Activated CD4-positive, alpha-beta memory T cell treated with anti-CD3 and anti-CD28 coated beads, Interleukin-2, amount 10 ng/mL, durations not matched to agents 7 days and 5 days (primary cell): ENCODE measurements around the gene CRY1. TPM values are rescaled to one million over a fixed set of nuclear protein-coding genes. Genes with fewer than 3 reads are reported as not detected.

ENCODE experiments used
- CTCF ChIA-PET: fragments of 350-600 bp; sonication (Branson Sonifier 250); formaldehyde crosslinking; loops from one replicate; lab custom pipeline; 2021; ENCODE audit warnings: antibody characterized with exemption, inconsistent platforms; lab: Charles Lee
- POLR2A ChIA-PET: fragments of 350-600 bp; sonication (Branson Sonifier 250); formaldehyde crosslinking; loops from one replicate; lab custom pipeline; 2021; ENCODE audit warnings: antibody characterized with exemption; lab: Charles Lee
- DNase-seq: peaks from one replicate; pipeline ENCODE4 v3.0.0-alpha.2; 2020
- H3K27ac Mint-ChIP-seq: one replicate; pipeline ENCODE4 v1.8.0; 2021; ENCODE audit warnings: mild to moderate bottlenecking, mixed read lengths
- H3K27me3 Mint-ChIP-seq: one replicate; pipeline ENCODE4 v1.8.0; 2021; ENCODE audit warnings: mixed read lengths
- H3K36me3 Mint-ChIP-seq: one replicate; pipeline ENCODE4 v1.8.0; 2021; ENCODE audit warnings: low read depth, mixed read lengths
- H3K4me1 Mint-ChIP-seq: one replicate; pipeline ENCODE4 v1.8.0; 2021; ENCODE audit warnings: mixed read lengths
- H3K4me3 Mint-ChIP-seq: one replicate; pipeline ENCODE4 v1.8.0; 2021; ENCODE audit warnings: mild to moderate bottlenecking, mixed read lengths
- H3K9me3 Mint-ChIP-seq: one replicate; pipeline ENCODE4 v1.8.0; 2021; ENCODE audit warnings: mixed read lengths
- total RNA-seq, 2 experiments: library from RNA; stranded (reverse); gene quantifications; one replicate each; pipeline ENCODE4 v1.2.3, GENCODE V29; 2021

CRY1 gene
- total RNA-seq, 2 experiments from 2014 or later: 16.4 to 16.6 TPM

DNA sequence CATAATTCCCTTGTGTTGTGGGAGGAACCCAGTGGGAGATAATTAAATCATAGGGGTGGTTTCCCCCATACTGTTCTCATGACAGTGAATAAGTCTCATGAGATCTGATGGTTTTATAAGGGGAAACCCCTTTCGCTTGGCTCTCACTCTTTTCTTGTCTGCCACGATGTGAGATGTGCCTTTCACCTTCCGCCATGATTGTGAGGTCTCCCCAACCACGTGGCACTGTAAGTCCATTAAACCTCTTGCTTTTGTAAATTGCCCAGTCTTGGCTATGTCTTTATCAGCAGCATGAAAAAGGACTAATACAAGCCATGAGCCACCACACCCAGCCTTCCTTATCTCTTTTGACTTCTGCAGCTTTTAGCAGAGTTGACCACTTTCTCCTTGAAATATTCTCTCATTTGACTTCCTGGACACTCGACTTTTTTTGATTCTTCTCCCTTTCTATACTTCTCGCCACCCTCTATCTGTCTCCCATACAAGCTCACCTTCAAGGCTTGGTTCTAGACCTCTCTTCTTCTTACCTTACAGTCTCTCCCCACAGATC lies 108.7 kb downstream of the CRY1 start:
- DNase-seq: no peak
- Mint-ChIP-seq H3K36me3 (peaks cover 21% of the 10 kb centered on the region), H3K4me1 (peaks cover 33% of the 10 kb centered on the region), H3K27ac (no peak overlapping the region), H3K27me3 (no peaks in the 10 kb centered on the region), H3K9me3 (no peaks in the 10 kb centered on the region), H3K4me3 (no peak overlapping the region)
- ChIA-PET POLR2A (interaction anchor here (1.1 kb wide), 2 partner anchors 29 to 627 kb away, joined by 3 read pairs; partner anchors contain the start of gene TMEM263), CTCF (no interaction called here)

DNA sequence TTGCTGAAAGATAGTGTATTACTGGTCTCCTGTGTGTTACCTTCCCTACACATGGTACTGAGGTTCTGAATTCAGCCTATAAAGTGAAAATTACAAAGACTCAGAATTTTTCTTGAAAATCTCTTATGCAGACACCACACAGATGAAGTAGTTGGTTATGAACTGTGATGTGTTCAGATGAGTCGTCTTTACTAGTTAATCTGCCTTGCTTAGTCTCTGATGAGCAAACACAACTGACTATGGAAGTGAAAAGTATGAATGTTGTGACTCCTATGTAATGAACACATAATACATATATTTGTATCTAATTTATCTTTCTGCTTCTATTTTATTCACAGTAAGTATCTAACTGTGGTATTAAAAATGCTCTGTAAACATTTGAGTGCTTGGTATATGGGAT lies 111.1 kb downstream of the CRY1 start:
- H3K27ac Mint-ChIP-seq: no peak overlapping the region
- ChIA-PET POLR2A (no interaction called here), CTCF (no interaction called here)
- no peaks in the 10 kb centered on the region for H3K9me3 Mint-ChIP-seq
- no peak for DNase-seq
- H3K36me3 Mint-ChIP-seq: peaks cover 32% of the 10 kb centered on the region
- H3K4me3 Mint-ChIP-seq: no peak overlapping the region
- no peaks in the 10 kb centered on the region for H3K27me3 Mint-ChIP-seq
- peaks cover 28% of the 10 kb centered on the region for H3K4me1 Mint-ChIP-seq

DNA sequence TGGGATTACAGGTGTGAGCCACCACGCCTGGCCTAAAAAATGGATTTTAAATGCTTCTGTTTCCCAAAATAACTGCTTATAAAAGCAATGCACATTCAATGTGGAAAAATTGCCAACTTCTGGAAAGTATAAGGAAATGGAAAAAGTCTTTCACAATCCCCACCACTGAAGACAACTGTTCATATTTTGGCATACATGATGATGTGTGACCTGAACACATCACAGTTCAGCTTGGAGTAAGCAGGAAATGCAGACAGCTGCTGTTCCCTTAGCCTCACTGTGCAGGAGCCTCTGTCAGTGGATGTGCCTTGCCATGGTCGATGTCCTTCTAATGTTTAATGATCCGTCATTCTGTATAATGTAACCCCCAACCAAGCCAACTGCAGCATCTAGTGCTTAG lies 111.6 kb downstream of the CRY1 start:
- Mint-ChIP-seq H3K9me3 (no peaks in the 10 kb centered on the region), H3K27ac (no peak overlapping the region), H3K36me3 (peaks cover 32% of the 10 kb centered on the region), H3K27me3 (no peaks in the 10 kb centered on the region), H3K4me1 (peaks cover 25% of the 10 kb centered on the region), H3K4me3 (no peak overlapping the region)
- CTCF ChIA-PET: no interaction called here
- POLR2A ChIA-PET: no interaction called here
- DNase-seq: no peak

DNA sequence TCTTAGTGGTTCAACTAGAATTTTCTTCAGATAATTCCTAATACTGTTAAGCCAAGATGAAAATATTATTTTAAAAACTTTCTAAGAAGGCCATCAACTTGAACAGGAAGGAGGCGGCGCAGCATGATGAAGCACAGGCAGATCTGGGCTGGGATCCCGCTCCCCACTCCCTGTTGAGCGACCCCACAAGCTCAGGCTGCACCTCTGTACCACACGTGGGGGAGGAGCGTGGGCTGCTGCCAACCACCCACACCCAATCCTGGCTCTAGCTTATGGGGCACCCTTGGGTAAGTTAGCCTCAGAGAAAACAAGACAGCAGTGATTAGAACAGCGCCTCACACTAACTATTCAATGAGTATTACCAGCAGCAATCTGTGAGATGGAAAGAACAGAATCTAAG lies 112.4 kb downstream of the CRY1 start:
- DNase-seq: no peak
- no peaks in the 10 kb centered on the region for H3K9me3 Mint-ChIP-seq
- CTCF ChIA-PET: interaction anchor here (0.8 kb wide), 1 partner anchor 26 kb away, joined by 3 read pairs; no protein-coding TSS in a partner anchor
- H3K4me3 Mint-ChIP-seq: no peak overlapping the region
- H3K36me3 Mint-ChIP-seq: peaks cover 32% of the 10 kb centered on the region
- no peaks in the 10 kb centered on the region for H3K27me3 Mint-ChIP-seq
- POLR2A ChIA-PET: no interaction called here
- no peak overlapping the region for H3K27ac Mint-ChIP-seq
- peaks cover 18% of the 10 kb centered on the region for H3K4me1 Mint-ChIP-seq

DNA sequence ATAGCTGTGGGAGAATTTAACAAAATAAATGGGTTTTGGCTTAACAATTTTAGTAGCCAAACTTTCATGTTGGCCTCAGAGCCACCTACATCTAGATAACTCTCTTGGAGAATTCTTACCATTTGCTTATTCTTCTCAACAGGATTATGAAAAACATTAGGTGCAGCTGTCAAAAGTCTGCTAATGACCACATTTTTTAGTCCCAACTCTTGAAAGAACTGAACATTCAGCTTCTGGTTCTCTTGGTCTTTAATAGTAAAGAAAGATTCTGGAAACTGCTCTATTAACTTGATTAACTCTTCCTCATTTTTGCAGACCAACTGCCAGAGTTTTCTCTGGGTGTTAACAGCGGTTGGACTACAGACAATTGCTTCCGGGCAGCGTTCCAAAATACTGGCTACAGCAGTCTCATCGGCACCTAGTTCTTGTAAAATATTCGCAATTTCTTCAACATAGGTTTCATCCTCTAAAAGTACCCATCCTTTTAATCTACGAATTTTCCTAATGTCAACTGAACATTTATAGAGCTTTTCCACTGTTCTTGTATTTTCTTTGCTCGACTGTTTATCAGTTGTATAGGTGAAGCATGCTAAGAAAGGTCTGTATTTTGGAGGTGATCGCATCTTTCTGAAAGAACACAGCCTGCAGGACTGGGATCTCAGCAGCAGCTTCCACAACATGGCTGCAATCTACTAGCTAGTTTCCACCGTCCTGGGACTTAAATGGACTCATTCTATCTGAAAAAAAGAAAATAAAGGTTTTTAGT lies 115.1 kb downstream of the CRY1 start:
- CTCF ChIA-PET: no interaction called here

DNA sequence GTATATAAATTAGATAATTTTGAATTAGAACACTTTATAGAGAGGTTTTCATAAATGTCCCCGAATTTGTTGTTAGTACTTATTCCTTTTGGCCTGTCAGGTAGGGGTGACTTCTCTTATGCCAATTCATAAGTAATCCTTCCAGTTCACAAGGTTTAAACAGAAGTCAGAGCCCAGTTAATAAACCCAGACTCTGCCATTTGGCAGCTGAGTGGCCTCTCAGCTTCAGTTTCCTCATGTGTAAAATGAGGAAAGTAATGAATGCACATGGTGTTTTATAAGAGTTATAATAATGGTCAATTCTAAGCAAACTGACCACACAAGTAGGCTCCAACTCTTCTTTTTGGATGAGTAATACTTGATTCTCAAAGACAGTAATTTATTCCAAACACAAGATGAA lies 116.7 kb downstream of the CRY1 start:
- peaks cover 26% of the 10 kb centered on the region for H3K36me3 Mint-ChIP-seq
- no peaks in the 10 kb centered on the region for H3K4me1 Mint-ChIP-seq
- no peaks in the 10 kb centered on the region for H3K27me3 Mint-ChIP-seq
- no peaks in the 10 kb centered on the region for H3K9me3 Mint-ChIP-seq
- no peak overlapping the region for H3K4me3 Mint-ChIP-seq
- ChIA-PET POLR2A (no interaction called here), CTCF (no interaction called here)
- DNase-seq: no peak
- no peak overlapping the region for H3K27ac Mint-ChIP-seq

More for the DNA sequence above, 115.1 kb downstream of the CRY1 start:
- no peak for DNase-seq
- H3K27ac Mint-ChIP-seq: no peak overlapping the region
- no peaks in the 10 kb centered on the region for H3K27me3 Mint-ChIP-seq
- no peaks in the 10 kb centered on the region for H3K9me3 Mint-ChIP-seq
- POLR2A ChIA-PET: interaction anchor here (0.8 to 1.1 kb wide), 2 partner anchors 23 to 675 kb away, joined by 3 read pairs; partner anchors contain the start of gene TMEM263
- peaks cover 24% of the 10 kb centered on the region for H3K36me3 Mint-ChIP-seq
- H3K4me3 Mint-ChIP-seq: no peak overlapping the region
- H3K4me1 Mint-ChIP-seq: no peaks in the 10 kb centered on the region

DNA sequence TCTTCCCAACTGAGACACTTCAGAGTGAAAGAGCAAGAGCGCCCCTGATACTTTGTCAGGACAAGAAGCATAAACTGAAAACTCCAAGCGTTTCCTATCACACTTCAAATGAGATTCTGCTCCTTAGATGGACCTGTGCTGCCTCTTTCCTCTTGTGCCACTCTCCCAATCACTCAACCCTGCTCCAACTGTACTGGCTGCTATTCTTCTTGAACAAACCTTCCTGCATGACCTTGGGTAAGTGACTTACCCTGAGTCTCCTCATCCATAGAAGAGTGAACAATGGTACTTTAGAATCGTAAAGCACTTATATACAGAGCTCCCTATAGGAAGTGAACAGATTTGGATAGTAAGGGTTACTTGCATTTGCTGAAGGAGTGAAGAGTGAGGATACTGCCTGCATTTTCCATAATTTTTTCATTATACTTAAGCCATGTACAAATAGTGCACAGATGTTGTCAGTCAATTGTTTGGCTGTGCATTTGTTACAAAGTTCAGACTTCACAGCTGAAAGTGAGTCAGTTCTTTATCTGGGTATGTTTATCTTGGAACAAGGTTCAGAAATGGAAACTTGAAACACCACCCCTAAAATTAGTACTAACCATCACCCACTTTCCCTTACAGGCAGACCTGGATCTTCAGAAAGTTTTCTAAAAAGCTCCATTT lies 117.2 kb downstream of the CRY1 start:
- ChIA-PET CTCF (no interaction called here), POLR2A (no interaction called here)
- no peaks in the 10 kb centered on the region for H3K4me1 Mint-ChIP-seq
- H3K27me3 Mint-ChIP-seq: no peaks in the 10 kb centered on the region
- no peak overlapping the region for H3K4me3 Mint-ChIP-seq
- H3K27ac Mint-ChIP-seq: no peak overlapping the region
- H3K9me3 Mint-ChIP-seq: no peaks in the 10 kb centered on the region
- no peak for DNase-seq
- H3K36me3 Mint-ChIP-seq: peaks cover 28% of the 10 kb centered on the region

DNA sequence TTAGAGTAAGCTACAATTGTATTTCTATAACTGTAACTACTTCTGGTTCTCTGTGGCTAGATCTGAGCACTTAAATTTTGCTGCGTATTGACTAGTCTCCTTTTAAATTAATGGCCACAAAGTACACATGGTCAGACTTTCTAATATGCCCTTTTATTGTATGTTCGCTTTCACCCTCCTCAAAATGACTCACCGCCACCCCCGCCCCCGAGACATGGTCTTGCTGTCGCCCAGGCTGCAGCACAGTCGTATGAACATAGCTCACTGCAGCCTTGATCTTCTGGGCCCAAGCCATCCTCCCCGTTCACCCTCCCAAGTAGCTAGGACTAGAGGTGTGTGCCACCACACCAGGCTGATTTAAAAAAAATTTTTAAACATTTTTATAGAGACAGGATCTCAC lies 118.3 kb downstream of the CRY1 start:
- ChIA-PET CTCF (no interaction called here), POLR2A (no interaction called here)
- no peaks in the 10 kb centered on the region for H3K27me3 Mint-ChIP-seq
- H3K9me3 Mint-ChIP-seq: no peaks in the 10 kb centered on the region
- H3K4me1 Mint-ChIP-seq: no peaks in the 10 kb centered on the region
- no peak overlapping the region for H3K4me3 Mint-ChIP-seq
- DNase-seq: no peak
- H3K27ac Mint-ChIP-seq: no peak overlapping the region
- peaks cover 34% of the 10 kb centered on the region for H3K36me3 Mint-ChIP-seq

DNA sequence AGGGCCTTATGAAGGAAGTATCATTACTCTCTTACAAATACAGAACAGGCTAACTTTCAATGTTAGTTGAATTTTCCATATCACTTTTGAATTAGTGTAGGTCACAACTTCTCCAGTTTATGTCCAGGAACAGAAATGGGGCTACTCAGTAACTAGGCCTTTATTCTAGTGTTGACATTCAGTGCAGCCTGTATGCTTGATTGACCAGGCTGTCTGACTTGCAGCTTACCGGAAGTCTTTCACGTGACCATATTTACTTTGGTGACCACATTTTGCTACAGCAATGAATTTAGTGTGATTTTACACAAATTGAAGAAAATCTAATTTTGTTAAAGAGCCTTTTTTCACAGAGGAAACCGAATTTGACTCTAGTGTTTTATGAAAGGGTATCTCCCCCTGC lies 118.8 kb downstream of the CRY1 start:
- no peak overlapping the region for H3K4me3 Mint-ChIP-seq
- POLR2A ChIA-PET: interaction anchor here (1.2 kb wide), 1 partner anchor 119 kb away, joined by 3 read pairs; the partner anchor contains the start of gene CRY1
- no peaks in the 10 kb centered on the region for H3K9me3 Mint-ChIP-seq
- no peaks in the 10 kb centered on the region for H3K27me3 Mint-ChIP-seq
- CTCF ChIA-PET: no interaction called here
- no peak for DNase-seq
- no peak overlapping the region for H3K27ac Mint-ChIP-seq
- peaks cover 34% of the 10 kb centered on the region for H3K36me3 Mint-ChIP-seq
- H3K4me1 Mint-ChIP-seq: no peaks in the 10 kb centered on the region

DNA sequence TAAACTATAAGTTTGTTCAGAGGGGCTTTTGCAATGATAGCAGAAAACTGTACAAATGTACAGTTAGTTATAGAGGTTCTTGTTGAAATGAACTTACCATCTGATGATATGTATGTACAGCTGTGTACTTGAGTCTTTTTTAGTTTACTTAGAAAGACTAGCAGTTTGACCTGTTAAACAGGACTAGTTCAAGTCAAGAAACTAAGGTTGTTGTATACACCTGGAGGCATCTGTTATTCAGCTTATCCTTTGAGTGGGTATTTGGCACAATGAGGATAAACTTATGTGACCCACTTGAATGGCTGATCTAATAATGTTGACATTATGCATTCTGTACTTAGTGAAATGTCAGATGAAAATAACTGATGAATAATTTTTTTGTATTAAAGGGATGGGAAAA lies 119.8 kb downstream of the CRY1 start:
- H3K27me3 Mint-ChIP-seq: no peaks in the 10 kb centered on the region
- H3K4me3 Mint-ChIP-seq: no peak overlapping the region
- H3K36me3 Mint-ChIP-seq: peaks cover 31% of the 10 kb centered on the region
- no peak overlapping the region for H3K27ac Mint-ChIP-seq
- POLR2A ChIA-PET: interaction anchor here (1.2 kb wide), 1 partner anchor 120 kb away, joined by 3 read pairs; the partner anchor contains the start of gene CRY1
- no peaks in the 10 kb centered on the region for H3K9me3 Mint-ChIP-seq
- H3K4me1 Mint-ChIP-seq: no peaks in the 10 kb centered on the region
- CTCF ChIA-PET: no interaction called here
- DNase-seq: no peak

DNA sequence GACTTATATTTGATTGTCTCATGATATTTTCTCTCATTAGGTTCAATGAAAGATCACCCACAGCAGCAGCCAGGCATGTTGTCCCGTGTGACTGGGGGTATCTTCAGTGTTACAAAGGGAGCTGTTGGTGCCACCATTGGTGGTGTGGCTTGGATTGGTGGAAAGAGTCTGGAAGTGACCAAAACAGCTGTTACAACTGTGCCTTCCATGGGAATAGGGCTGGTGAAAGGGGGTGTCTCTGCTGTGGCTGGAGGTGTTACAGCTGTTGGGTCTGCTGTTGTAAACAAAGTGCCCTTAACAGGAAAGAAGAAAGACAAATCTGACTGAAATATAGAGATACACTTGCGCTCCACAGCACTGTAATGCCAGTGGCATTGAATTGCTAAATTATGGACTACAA lies 122.3 kb downstream of the CRY1 start:
- Mint-ChIP-seq H3K9me3 (no peaks in the 10 kb centered on the region), H3K27me3 (no peaks in the 10 kb centered on the region), H3K36me3 (peaks cover 33% of the 10 kb centered on the region), H3K4me1 (no peaks in the 10 kb centered on the region), H3K27ac (no peak overlapping the region), H3K4me3 (no peak overlapping the region)
- CTCF ChIA-PET: interaction anchor here (0.6 kb wide), 1 partner anchor 36 kb away, joined by 3 read pairs; no protein-coding TSS in a partner anchor
- DNase-seq: no peak
- POLR2A ChIA-PET: no interaction called here

DNA sequence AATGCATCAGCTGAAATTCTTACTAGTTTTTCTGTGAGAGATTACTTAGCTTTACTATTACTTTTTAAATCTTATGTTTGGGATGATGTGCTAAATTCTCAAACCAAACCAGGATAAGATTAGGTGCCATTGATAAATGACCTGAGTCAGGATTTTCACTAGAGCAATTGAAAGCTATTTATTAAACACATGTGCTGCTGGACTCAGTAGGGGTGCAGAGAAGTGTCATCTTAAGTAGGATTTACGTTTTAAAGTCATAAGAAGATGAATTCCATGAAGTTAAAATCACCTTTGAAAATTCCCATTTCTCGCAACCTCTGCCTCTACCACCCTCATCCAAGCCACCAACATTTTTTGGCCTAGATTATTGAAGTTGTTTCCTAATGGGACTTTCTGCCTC lies 128.8 kb downstream of the CRY1 start:
- no peak overlapping the region for H3K4me3 Mint-ChIP-seq
- no peaks in the 10 kb centered on the region for H3K9me3 Mint-ChIP-seq
- H3K4me1 Mint-ChIP-seq: no peaks in the 10 kb centered on the region
- no peak for DNase-seq
- CTCF ChIA-PET: no interaction called here
- POLR2A ChIA-PET: no interaction called here
- no peaks in the 10 kb centered on the region for H3K27me3 Mint-ChIP-seq
- H3K27ac Mint-ChIP-seq: no peak overlapping the region
- H3K36me3 Mint-ChIP-seq: peaks cover 27% of the 10 kb centered on the region

DNA sequence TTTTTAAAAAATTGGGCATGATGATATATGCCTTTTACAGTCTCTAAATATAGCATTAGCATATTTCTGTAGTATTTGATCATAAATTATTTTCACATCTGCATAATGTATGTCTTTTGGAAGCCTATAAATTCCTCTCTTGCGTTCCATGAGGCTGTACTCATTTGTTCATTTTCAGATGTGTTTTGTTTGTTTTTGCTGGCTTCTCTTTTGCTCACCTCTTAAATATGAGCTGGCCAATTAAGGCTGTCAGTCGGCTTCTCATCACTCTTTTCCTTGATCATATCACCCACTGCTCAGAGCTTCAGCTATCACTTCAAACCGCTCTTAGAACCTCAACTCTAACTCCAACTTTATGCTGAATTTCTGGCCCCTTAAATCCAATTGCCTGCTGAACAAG lies 131.1 kb downstream of the CRY1 start:
- Mint-ChIP-seq H3K4me3 (no peak overlapping the region), H3K36me3 (peaks cover 26% of the 10 kb centered on the region), H3K27ac (no peak overlapping the region), H3K9me3 (no peaks in the 10 kb centered on the region), H3K27me3 (no peaks in the 10 kb centered on the region), H3K4me1 (peaks cover 10% of the 10 kb centered on the region)
- CTCF ChIA-PET: no interaction called here
- no peak for DNase-seq
- POLR2A ChIA-PET: no interaction called here
